Fibroblast of lung (primary cell): ENCODE results near the gene COL27A1. TPM values are rescaled to one million over a fixed set of nuclear protein-coding genes. Genes with fewer than 3 reads are reported as not detected.
"Not testable (repeated sequence)": the region's sequence is repeated elsewhere in the genome, so short reads cannot be mapped to it uniquely, and the experiment has no call there.

Experiments used
- DNase-seq, 2 donors: peaks; one replicate each; pipeline versions ENCODE4 v3.0.0 to v3.0.0-alpha.2; 2010; ENCODE audit warnings: low read depth in 2 of 2
- H2AFZ ChIP-seq: 2 replicates; pipeline ENCODE4 v1.5.1; 2012; ENCODE audit warnings: low read length, control low read depth, inconsistent platforms
- H3K27ac ChIP-seq: 2 replicates; pipeline ENCODE4 v1.5.1; 2011; ENCODE audit warnings: low read length, control low read depth; ENCODE audit not compliant: insufficient read depth
- H3K27me3 ChIP-seq: 2 replicates; pipeline ENCODE4 v1.5.1; 2011; ENCODE audit warnings: mild to moderate bottlenecking, low read length; ENCODE audit not compliant: control insufficient read depth, insufficient read depth
- H3K36me3 ChIP-seq: 2 replicates; pipeline ENCODE4 v1.5.1; 2011; ENCODE audit warnings: low read length; ENCODE audit not compliant: control insufficient read depth, insufficient read depth
- H3K4me1 ChIP-seq: 2 replicates; pipeline ENCODE4 v1.5.1; 2011; ENCODE audit warnings: low read length; ENCODE audit not compliant: control insufficient read depth, insufficient read depth; ENCODE audit errors: extremely low read depth
- H3K4me2 ChIP-seq: 2 replicates; pipeline ENCODE4 v1.5.1; 2011; ENCODE audit warnings: low read length, control low read depth; ENCODE audit not compliant: insufficient read depth; ENCODE audit errors: extremely low read depth
- H3K4me3 ChIP-seq, 4 experiments: fragments of 200-600 bp in 1 of 4; sonication (generic) in 1 of 4; replicated peaks in 1 of 4; 2 replicates each; pipeline ENCODE4 v1.5.1; 2011 to 2016; ENCODE audit warnings: low read length in 4 of 4, low read depth in 3 of 4, mild to moderate bottlenecking in 3 of 4, control low read depth in 2 of 4, inconsistent platforms in 1 of 4, mixed read lengths in 1 of 4; ENCODE audit not compliant: insufficient read depth in 1 of 4; ENCODE audit errors: control extremely low read depth in 1 of 4
- H3K79me2 ChIP-seq: 2 replicates; pipeline ENCODE4 v1.5.1; 2012; ENCODE audit warnings: mild to moderate bottlenecking, low read length, inconsistent platforms; ENCODE audit not compliant: control insufficient read depth, insufficient read depth
- H3K9ac ChIP-seq: 2 replicates; pipeline ENCODE4 v1.5.1; 2011; ENCODE audit warnings: mild to moderate bottlenecking, low read length, control low read depth; ENCODE audit not compliant: insufficient read depth
- H3K9me3 ChIP-seq: 2 replicates; pipeline ENCODE4 v1.5.1; 2012; ENCODE audit warnings: low read depth, low read length; ENCODE audit not compliant: control insufficient read depth, insufficient read depth
- H4K20me1 ChIP-seq: 2 replicates; pipeline ENCODE4 v1.5.1; 2011; ENCODE audit warnings: low read length; ENCODE audit not compliant: control insufficient read depth, insufficient read depth; ENCODE audit errors: extremely low read depth
- CTCF ChIP-seq, 2 donors: IDR thresholded peaks in 1 of 2; conservative IDR thresholded peaks in 1 of 2; 1 replicate in 1 of 2; 2 replicates in 1 of 2; pipeline ENCODE4 v1.5.1; 2011 to 2012; ENCODE audit warnings: low read length in 2 of 2, control low read depth in 1 of 2, inconsistent platforms in 1 of 2, low read depth in 1 of 2, mild to moderate bottlenecking in 1 of 2
- EZH2 ChIP-seq: IDR thresholded peaks from 2 replicates; pipeline ENCODE4 v1.5.1; 2012; ENCODE audit warnings: low read length, control low read depth, mild to moderate bottlenecking; ENCODE audit errors: missing control alignments
- polyA plus RNA-seq, 2 donors: library from polyadenylated mRNA; depleted of rRNA in 1 of 2; stranded (reverse) in 1 of 2; unstranded in 1 of 2; fragments of >200 nt; gene quantifications; 2 replicates each; pipeline ENCODE4 v1.2.1, GENCODE V29; 2011 to 2012; ENCODE audit warnings: missing spikeins in 1 of 2
- total RNA-seq: library from RNA; depleted of rRNA; stranded (reverse); fragments of >200 nt; gene quantifications from 2 replicates; pipeline ENCODE4 v1.2.1, GENCODE V29; 2014

Gene COL27A1
- total and polyA plus RNA-seq, 2 donors (not counting 1 experiment from before 2014, with no cell fraction given): 2.4 to 5.4 TPM

DNA sequence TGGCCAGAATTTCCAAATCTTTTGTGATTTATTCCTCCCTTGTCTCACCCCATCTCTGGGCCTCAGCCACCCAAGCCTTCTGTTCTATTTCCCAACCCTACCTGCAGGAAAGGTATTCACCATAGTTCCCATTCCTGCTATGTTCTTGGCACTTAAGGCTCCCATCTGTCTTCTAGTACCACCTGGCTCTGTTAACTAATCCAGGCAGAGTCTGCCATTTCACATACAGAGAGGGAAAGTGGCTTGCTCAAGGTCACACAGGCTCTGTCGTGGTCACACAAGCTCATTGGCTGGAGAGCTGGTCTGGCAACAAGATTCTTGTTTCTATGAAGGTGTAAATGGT is 35.2 kb downstream of the COL27A1 start:
- Histone ChIP-seq H3K9ac (no peak overlapping the region), H3K4me1 (no peaks in the 10 kb centered on the region), H4K20me1 (no peaks in the 10 kb centered on the region), H2AFZ (no peak overlapping the region), H3K9me3 (no peaks in the 10 kb centered on the region), H3K27me3 (no peaks in the 10 kb centered on the region), H3K4me2 (no peak overlapping the region), H3K4me3 (no peak overlapping the region), H3K36me3 (no peaks in the 10 kb centered on the region), H3K79me2 (no peaks in the 10 kb centered on the region), H3K27ac (no peak overlapping the region)
- TF ChIP-seq EZH2 (no peak), CTCF (conservative IDR thresholded peaks at IDR 0.05 in 1 of 2, IDR thresholded peaks at IDR 0.05 in 1 of 2; ENCODE audit: low read depth in 1 of 2, low read length in 2 of 2) (no peak)
- DNase-seq: no peak

GRCh38 chr9:114191402-114191801 is 36.1 kb downstream of the COL27A1 start:
- H4K20me1 ChIP-seq, H3K9ac ChIP-seq, H3K36me3 ChIP-seq, DNase-seq, H3K4me1 ChIP-seq, H2AFZ ChIP-seq, H3K79me2 ChIP-seq, H3K4me3 ChIP-seq, H3K9me3 ChIP-seq, H3K4me2 ChIP-seq, H3K27ac ChIP-seq, H3K27me3 ChIP-seq: not testable (repeated sequence)

DNA sequence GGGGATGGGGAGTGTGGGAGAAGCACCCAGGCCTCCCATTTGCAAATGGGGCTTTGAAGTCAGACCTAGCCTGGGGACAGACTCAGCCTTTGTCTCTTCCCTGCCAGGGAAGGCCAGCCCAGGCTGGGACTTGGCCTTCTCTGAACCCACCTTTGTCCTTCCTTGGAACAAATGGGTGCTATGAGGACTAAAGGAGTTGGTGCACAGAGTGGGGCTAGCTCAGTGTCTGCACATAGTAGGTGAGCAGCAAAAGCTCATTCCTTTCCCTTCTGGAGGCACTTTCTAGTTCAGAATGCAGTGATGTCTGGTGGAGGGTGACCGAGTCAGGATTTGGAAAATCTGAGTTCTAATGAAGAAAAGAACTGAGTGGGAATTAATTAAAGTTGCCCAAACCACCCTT is 37.2 kb downstream of the COL27A1 start:
- no peaks in the 10 kb centered on the region for H3K4me1 ChIP-seq
- no peaks in the 10 kb centered on the region for H3K79me2 ChIP-seq
- no peak overlapping the region for H3K27ac ChIP-seq
- H2AFZ ChIP-seq: no peak overlapping the region
- no peaks in the 10 kb centered on the region for H3K9me3 ChIP-seq
- H3K27me3 ChIP-seq: no peaks in the 10 kb centered on the region
- H3K4me2 ChIP-seq: no peak overlapping the region
- no peak overlapping the region for H3K4me3 ChIP-seq
- H4K20me1 ChIP-seq: no peaks in the 10 kb centered on the region
- H3K36me3 ChIP-seq: no peaks in the 10 kb centered on the region
- TF ChIP-seq CTCF (conservative IDR thresholded peaks at IDR 0.05 in 1 of 2, IDR thresholded peaks at IDR 0.05 in 1 of 2; ENCODE audit: low read depth in 1 of 2, low read length in 2 of 2): no peak
- no peak for TF ChIP-seq EZH2
- no peak for DNase-seq
- no peak overlapping the region for H3K9ac ChIP-seq

- Histone ChIP-seq H3K4me1 (no peaks in the 10 kb centered on the region), H3K9me3 (no peaks in the 10 kb centered on the region), H3K36me3 (no peaks in the 10 kb centered on the region), H3K79me2 (no peaks in the 10 kb centered on the region), H4K20me1 (no peaks in the 10 kb centered on the region), H3K4me3 (no peak overlapping the region), H3K9ac (no peak overlapping the region), H3K27me3 (no peaks in the 10 kb centered on the region), H2AFZ (no peak overlapping the region), H3K27ac (no peak overlapping the region), H3K4me2 (no peak overlapping the region)
- TF ChIP-seq CTCF (conservative IDR thresholded peaks at IDR 0.05 in 1 of 2, IDR thresholded peaks at IDR 0.05 in 1 of 2; ENCODE audit: low read depth in 1 of 2, low read length in 2 of 2): no peak
- no peak for DNase-seq
Measured at GRCh38 chr9:114193090-114193489, 37.8 kb downstream of the COL27A1 start.
